ENCODE data around the gene KRT84.

Gene KRT84

GRCh38 chr12:52423661-52424500, 38.4 kb upstream of the KRT84 start:
- Histone ChIP-seq H3K36me3 (ENCODE audit: insufficient read depth, low read length) (no peaks in the 10 kb centered on the region), H3K4me2 (ENCODE audit: low read depth, low read length, poor library complexity, severe bottlenecking) (no peak overlapping the region), H3K9me3 (ENCODE audit: insufficient read depth, low read depth, low read length) (no peaks in the 10 kb centered on the region), H3F3A (ENCODE audit: low read depth) (no peaks in the 10 kb centered on the region), H3K9me2 (replicated peaks; ENCODE audit: low read depth, low read length) (no peaks in the 10 kb centered on the region), H2AFZ (ENCODE audit: low read length) (no peak overlapping the region), H3K27me3 (ENCODE audit: insufficient read depth, low read length, poor library complexity, severe bottlenecking) (peaks cover 3% of the 10 kb centered on the region), H3K4me3 (ENCODE audit: low read length, poor library complexity, severe bottlenecking) (no peak overlapping the region), H3K9ac (ENCODE audit: low read depth, low read length, poor library complexity, severe bottlenecking) (no peak overlapping the region), H3K4me1 (ENCODE audit: insufficient read depth, low read length, poor library complexity, severe bottlenecking) (no peaks in the 10 kb centered on the region), H4K20me1 (ENCODE audit: insufficient read depth, low read length, poor library complexity, severe bottlenecking) (no peaks in the 10 kb centered on the region), H3K79me2 (ENCODE audit: insufficient read depth, low read length) (no peaks in the 10 kb centered on the region)
- TF ChIP-seq CTCF (conservative IDR thresholded peaks at IDR 0.05; ENCODE audit: low read length), result no peak
- TF ChIP-seq EZH2phosphoT487 (IDR thresholded peaks at IDR 0.05; ENCODE audit: borderline replicate concordance), result no peak

DNA sequence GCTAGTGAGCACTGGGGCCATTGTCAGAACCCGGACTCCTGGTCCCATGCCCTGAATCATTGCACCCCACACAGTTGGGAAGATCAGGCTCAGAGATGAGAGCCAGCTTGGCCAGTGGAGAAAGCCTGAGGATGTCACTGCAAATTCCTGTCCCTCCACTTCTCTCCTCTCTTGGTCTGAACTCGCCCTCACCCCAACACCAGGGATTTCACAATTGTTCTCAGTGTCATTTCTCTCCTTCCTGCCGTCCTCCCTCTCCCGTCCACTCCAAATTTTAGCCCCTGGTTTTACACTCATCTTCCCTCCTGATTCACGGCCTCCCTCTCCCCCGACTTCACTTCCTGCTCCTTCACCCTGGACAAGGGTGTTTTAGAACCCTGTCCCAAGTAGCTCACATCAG, 37.6 kb upstream of the KRT84 start:
- Histone ChIP-seq H3F3A (ENCODE audit: low read depth) (no peaks in the 10 kb centered on the region), H3K4me2 (ENCODE audit: low read depth, low read length, poor library complexity, severe bottlenecking) (no peak overlapping the region), H3K36me3 (ENCODE audit: insufficient read depth, low read length) (no peaks in the 10 kb centered on the region), H4K20me1 (ENCODE audit: insufficient read depth, low read length, poor library complexity, severe bottlenecking) (no peaks in the 10 kb centered on the region), H3K27me3 (ENCODE audit: insufficient read depth, low read length, poor library complexity, severe bottlenecking) (no peaks in the 10 kb centered on the region), H3K4me3 (ENCODE audit: low read length, poor library complexity, severe bottlenecking) (no peak overlapping the region), H3K9ac (ENCODE audit: low read depth, low read length, poor library complexity, severe bottlenecking) (no peak overlapping the region), H2AFZ (ENCODE audit: low read length) (no peak overlapping the region), H3K9me3 (ENCODE audit: insufficient read depth, low read depth, low read length) (no peaks in the 10 kb centered on the region), H3K9me2 (replicated peaks; ENCODE audit: low read depth, low read length) (no peaks in the 10 kb centered on the region), H3K79me2 (ENCODE audit: insufficient read depth, low read length) (no peaks in the 10 kb centered on the region), H3K4me1 (ENCODE audit: insufficient read depth, low read length, poor library complexity, severe bottlenecking) (no peaks in the 10 kb centered on the region)
- no peak for TF ChIP-seq CTCF (conservative IDR thresholded peaks at IDR 0.05; ENCODE audit: low read length)
- no peak for TF ChIP-seq EZH2phosphoT487 (IDR thresholded peaks at IDR 0.05; ENCODE audit: borderline replicate concordance)

DNA sequence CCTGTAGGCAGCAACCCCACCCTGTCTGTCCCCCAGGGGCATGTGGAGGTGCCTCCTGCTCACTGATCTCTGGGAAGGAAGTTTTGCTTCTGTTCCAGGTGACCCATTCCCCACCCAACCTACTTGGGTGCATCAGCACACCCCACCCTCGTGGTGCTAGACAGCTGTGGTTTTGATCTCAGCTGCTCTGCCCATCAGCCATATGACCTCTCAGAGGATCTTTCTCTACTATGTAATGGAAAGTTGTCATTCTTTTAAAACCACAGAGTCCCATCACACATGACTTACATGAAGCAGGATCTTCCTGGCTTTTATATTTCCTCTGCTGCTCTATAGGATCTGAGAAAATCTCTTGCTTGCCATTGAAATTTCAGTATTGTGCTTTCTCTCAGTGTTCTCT, 34.2 kb upstream of the KRT84 start:
- H3K4me2 ChIP-seq (ENCODE audit: low read depth, low read length, poor library complexity, severe bottlenecking), result no peak overlapping the region

More for the DNA sequence above, 34.2 kb upstream of the KRT84 start:
- H3K9me2 ChIP-seq (replicated peaks; ENCODE audit: low read depth, low read length), result no peaks in the 10 kb centered on the region
- H3K36me3 ChIP-seq (ENCODE audit: insufficient read depth, low read length), result no peaks in the 10 kb centered on the region
- H2AFZ ChIP-seq (ENCODE audit: low read length), result no peak overlapping the region
- no peak overlapping the region for H3K9ac ChIP-seq (ENCODE audit: low read depth, low read length, poor library complexity, severe bottlenecking)
- no peaks in the 10 kb centered on the region for H3K79me2 ChIP-seq (ENCODE audit: insufficient read depth, low read length)
- no peaks in the 10 kb centered on the region for H4K20me1 ChIP-seq (ENCODE audit: insufficient read depth, low read length, poor library complexity, severe bottlenecking)
- H3K4me3 ChIP-seq (ENCODE audit: low read length, poor library complexity, severe bottlenecking), result no peak overlapping the region
- TF ChIP-seq CTCF (conservative IDR thresholded peaks at IDR 0.05; ENCODE audit: low read length) (no peak), EZH2phosphoT487 (IDR thresholded peaks at IDR 0.05; ENCODE audit: borderline replicate concordance) (no peak)
- H3K4me1 ChIP-seq (ENCODE audit: insufficient read depth, low read length, poor library complexity, severe bottlenecking), result no peaks in the 10 kb centered on the region
- H3F3A ChIP-seq (ENCODE audit: low read depth), result no peaks in the 10 kb centered on the region
- H3K27me3 ChIP-seq (ENCODE audit: insufficient read depth, low read length, poor library complexity, severe bottlenecking), result no peaks in the 10 kb centered on the region
- H3K9me3 ChIP-seq (ENCODE audit: insufficient read depth, low read depth, low read length), result no peaks in the 10 kb centered on the region
